Fibroblast of pulmonary artery (primary cell): ENCODE data around the gene ZNF157.
"Not testable (repeated sequence)": the region's sequence is repeated elsewhere in the genome, so short reads cannot be mapped to it uniquely, and the experiment has no call there.

Experiments
- DNase-seq: peaks from one replicate; pipeline ENCODE4 v3.0.0-alpha.2; 2010; ENCODE audit warnings: low read depth
- H3K4me3 ChIP-seq: replicated peaks from 2 replicates; pipeline ENCODE4 v1.5.1; 2011; ENCODE audit warnings: low read depth, mild to moderate bottlenecking, control low read depth, low read length, moderate library complexity
- CTCF ChIP-seq: IDR thresholded peaks from 2 replicates; pipeline ENCODE4 v1.5.1; 2011; ENCODE audit warnings: mild to moderate bottlenecking, control low read depth, low read length, inconsistent platforms; ENCODE audit errors: missing control alignments

The ZNF157 gene

DNA sequence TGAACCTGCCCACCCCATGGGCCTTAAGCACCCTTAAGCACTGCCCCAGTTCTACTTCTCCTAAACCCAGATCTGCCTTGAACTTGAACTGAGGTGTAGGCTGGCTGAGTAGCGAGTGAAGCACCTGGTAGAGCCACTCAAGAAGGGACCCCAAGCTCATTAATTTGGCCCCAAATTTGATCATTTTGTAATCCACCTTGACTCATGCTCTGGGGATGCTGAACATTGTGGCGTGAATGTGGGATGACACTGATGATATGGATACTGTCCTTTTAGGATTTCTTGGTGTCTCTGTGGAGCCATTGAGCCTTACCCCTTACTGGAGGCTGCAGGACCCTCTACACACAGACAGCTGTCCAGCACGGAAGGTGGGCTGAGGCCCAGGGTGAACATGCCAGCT is at the start of gene ZNF157:
Gene ZNF157, plus strand, starts transcription at position 301 of the 400 bp plus-strand sequence. Its CDS starts 91 bp downstream, at position 392.
- TF ChIP-seq CTCF = no peak
- no peak within 1 kb of the TSS for H3K4me3 ChIP-seq
- DNase-seq = no peak

DNA sequence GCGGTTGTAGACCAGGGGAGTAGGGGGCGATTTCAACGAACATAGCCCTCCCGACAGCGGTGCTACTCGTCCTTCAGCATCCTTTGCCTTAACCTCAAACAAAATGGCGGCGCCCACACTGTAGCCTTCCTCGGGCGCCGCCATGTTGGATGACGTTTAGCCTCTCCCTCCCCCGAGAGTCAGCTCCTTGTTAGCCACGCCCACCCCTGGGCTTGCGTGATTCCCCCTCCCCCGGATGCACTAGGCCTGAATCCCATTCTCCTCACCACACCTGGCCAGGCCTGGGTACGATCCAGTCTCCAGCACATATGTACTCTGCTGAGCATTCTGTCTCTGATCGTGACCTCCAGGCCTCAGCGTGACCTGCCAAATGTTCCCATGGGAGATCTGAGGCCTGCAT is 49.0 kb upstream of the ZNF157 start:
- no peak overlapping the region for H3K4me3 ChIP-seq
- DNase-seq = peak; percentile 62
- no peak for TF ChIP-seq CTCF

DNA sequence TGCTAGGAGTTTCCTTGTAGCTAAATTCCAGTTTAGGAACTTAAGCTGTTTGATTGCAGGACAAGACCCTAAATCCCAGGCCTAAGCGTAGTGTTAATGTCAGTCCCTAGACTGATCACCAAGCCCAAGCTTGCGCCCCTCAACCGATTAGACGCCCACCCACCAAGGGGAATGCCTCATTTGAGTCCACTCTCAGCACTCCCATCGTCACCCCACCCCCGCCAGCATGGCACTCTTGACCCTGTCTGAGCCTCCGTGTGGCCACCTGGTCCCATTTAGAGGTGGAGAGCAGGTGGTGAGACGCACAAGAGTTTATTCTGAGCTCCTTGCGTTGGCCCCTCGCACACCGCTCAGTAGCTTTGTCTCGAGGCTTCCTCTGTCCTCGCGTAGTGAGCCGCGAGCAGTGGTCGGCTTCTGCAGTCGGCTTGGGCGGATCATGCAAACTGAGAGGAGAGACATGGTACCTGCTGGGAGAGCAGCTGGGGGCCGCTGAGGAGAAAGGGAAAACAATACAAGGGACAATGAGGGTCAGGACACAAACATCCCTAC is 48.5 kb upstream of the ZNF157 start:
- no peak overlapping the region for H3K4me3 ChIP-seq
- DNase-seq = no peak
- TF ChIP-seq CTCF = no peak

DNA sequence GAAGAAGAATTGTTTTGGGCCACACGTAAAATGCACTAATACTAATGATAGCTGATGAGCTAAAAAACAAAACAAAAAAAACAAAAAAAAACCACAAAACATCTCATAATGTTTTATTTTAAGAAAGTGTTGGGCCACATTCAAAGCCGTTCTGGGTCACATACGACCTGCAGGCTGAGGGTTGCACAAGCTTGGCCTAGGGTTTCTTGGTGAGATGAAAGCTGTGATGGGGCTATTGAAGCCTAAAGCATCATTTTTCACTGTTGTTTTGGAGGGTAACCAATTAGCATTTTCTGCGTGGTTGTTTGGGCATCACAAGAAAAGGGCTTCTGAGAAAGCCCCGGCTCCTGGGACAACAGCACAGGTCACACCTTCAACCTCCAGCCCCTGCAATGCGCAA is 42.5 kb upstream of the ZNF157 start:
- DNase-seq = no peak
- TF ChIP-seq CTCF = no peak
- no peak overlapping the region for H3K4me3 ChIP-seq

DNA sequence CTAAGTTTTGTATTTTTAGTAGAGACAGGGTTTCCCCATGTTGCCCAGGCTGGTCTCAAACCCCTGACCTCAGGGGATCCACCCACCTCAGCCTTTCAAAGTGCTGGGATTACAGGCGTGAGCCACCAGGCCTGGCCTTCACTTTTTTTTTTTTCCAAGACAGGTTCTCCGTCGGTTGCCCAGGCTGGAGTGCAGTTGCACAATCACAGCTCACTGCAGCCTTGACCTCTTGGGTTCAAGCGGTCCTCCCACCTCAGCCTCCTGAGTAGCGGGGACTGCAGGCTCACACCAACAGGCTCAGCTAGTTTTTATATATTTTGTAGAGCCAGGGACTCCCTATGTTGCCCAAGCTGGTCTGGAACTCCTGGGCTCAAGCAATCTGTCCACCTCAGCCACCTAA is 37.6 kb upstream of the ZNF157 start:
- DNase-seq, H3K4me3 ChIP-seq: not testable (repeated sequence)

DNA sequence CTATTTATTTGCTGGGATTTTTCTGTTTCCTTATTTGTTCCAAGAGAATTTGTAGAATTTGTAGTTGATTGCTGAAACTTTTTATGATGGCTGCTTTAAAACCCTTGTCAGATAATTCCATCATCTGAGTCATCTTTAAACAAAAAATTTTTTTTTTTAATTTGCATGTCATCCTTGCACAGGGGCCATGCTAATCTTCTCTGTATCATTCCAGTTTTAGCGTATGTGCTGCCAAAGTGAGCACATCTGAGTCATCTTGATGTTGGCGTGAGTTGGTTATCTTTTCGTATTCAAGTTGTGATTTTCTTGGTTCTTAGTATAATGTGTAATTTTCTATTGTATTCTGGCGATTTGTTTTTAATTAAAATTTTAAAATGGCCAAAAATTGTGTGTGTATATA is 18.7 kb upstream of the ZNF157 start:
- DNase-seq = peak; percentile 37
- H3K4me3 ChIP-seq = no peak overlapping the region
- no peak for TF ChIP-seq CTCF

GRCh38 chrX:47358387-47359065 is 11.9 kb upstream of the ZNF157 start:
- DNase-seq = peak; percentile 6
- no peak for TF ChIP-seq CTCF

More at GRCh38 chrX:47358387-47359065, 11.9 kb upstream of the ZNF157 start:
- H3K4me3 ChIP-seq = no peak overlapping the region
